BJ (cell line): ENCODE results near the gene TAS1R2. TPM values are rescaled to one million over a fixed set of nuclear protein-coding genes. Genes with fewer than 3 reads are reported as not detected.

Experiments used
- CTCF ChIA-PET: fragments of 350-600 bp; formaldehyde crosslinking; extraction: SDS; loops from one replicate; lab custom pipeline; 2021; ENCODE audit warnings: antibody characterized with exemption, inconsistent platforms; lab: Yijun Ruan, JAX
- POLR2A ChIA-PET: fragments of 300-600 bp; sonication (Branson Sonifier 250); formaldehyde crosslinking; extraction: SDS; loops from one replicate; lab custom pipeline; 2021; ENCODE audit warnings: antibody characterized with exemption; lab: Charles Lee
- DNase-seq: peaks from one replicate; pipeline ENCODE4 v3.0.0-alpha.2; 2011; ENCODE audit warnings: low read depth
- H3K27me3 ChIP-seq: 2 replicates; pipeline ENCODE4 v1.6.0; 2011; ENCODE audit warnings: low read length; ENCODE audit not compliant: control insufficient read depth, insufficient read depth
- H3K36me3 ChIP-seq: 2 replicates; pipeline ENCODE4 v1.5.1; 2011; ENCODE audit warnings: low read length; ENCODE audit not compliant: control insufficient read depth, insufficient read depth
- H3K4me3 ChIP-seq: 2 replicates; pipeline ENCODE4 v1.5.1; 2011; ENCODE audit warnings: low read depth, mild to moderate bottlenecking, control low read depth, low read length
- CTCF ChIP-seq: IDR thresholded peaks from 2 replicates; pipeline ENCODE4 v1.5.1; 2011; ENCODE audit warnings: low read depth, mild to moderate bottlenecking, control low read depth, inconsistent platforms, low read length, moderate library complexity; ENCODE audit not compliant: insufficient read depth
- polyA plus RNA-seq: library from polyadenylated mRNA; depleted of rRNA; stranded (reverse); fragments of >200 nt; gene quantifications from 2 replicates; pipeline ENCODE4 v1.2.3, GENCODE V29; 2011

TAS1R2 gene
- polyA plus RNA-seq, 1 experiment: not detected

GRCh38 chr1:18891426-18891780 lies 31.9 kb upstream of the TAS1R2 start:
- ChIA-PET POLR2A (no interaction called here), CTCF (interaction anchor here (0.9 to 4.2 kb wide), 5 partner anchors 9 to 214 kb away, joined by 3 to 21 read pairs (median 5); no protein-coding TSS in a partner anchor)
- Histone ChIP-seq H3K36me3 (no peaks in the 10 kb centered on the region), H3K27me3 (no peaks in the 10 kb centered on the region), H3K4me3 (no peak overlapping the region)
- DNase-seq: no peak
- TF ChIP-seq CTCF: no peak

- Histone ChIP-seq H3K4me3 (no peak overlapping the region), H3K27me3 (no peaks in the 10 kb centered on the region), H3K36me3 (no peaks in the 10 kb centered on the region)
- ChIA-PET CTCF (interaction anchor here (0.5 to 4.2 kb wide), 4 partner anchors 9 to 206 kb away, joined by 3 to 21 read pairs (median 4); no protein-coding TSS in a partner anchor), POLR2A (no interaction called here)
- no peak for TF ChIP-seq CTCF
- peak; percentile 14 for DNase-seq
Observed at GRCh38 chr1:18890706-18891425, 31.4 kb upstream of the TAS1R2 start.

- H3K4me3 ChIP-seq: no peak overlapping the region
- POLR2A ChIA-PET: no interaction called here
- H3K27me3 ChIP-seq: no peaks in the 10 kb centered on the region
- no peaks in the 10 kb centered on the region; the same call in 1 of the 2 replicates for H3K36me3 ChIP-seq
- no peak for DNase-seq
- CTCF ChIA-PET: interaction anchor here (1.0 to 7.0 kb wide), 5 partner anchors 10 to 27 kb away, joined by 3 to 61 read pairs (median 17); no protein-coding TSS in a partner anchor
- TF ChIP-seq CTCF: no peak
Observed at GRCh38 chr1:18886003-18886335, 26.5 kb upstream of the TAS1R2 start.

- ChIA-PET CTCF (interaction anchor here (1.0 to 7.0 kb wide), 9 partner anchors 10 to 228 kb away, joined by 3 to 61 read pairs (median 13); no protein-coding TSS in a partner anchor), POLR2A (no interaction called here)
- DNase-seq: no peak
- TF ChIP-seq CTCF: no peak
- H3K27me3 ChIP-seq: no peaks in the 10 kb centered on the region
- no peak overlapping the region for H3K4me3 ChIP-seq
- no peaks in the 10 kb centered on the region; the same call in 1 of the 2 replicates for H3K36me3 ChIP-seq
Observed at GRCh38 chr1:18885311-18886002, 26.0 kb upstream of the TAS1R2 start.

GRCh38 chr1:18884727-18885126 lies 25.3 kb upstream of the TAS1R2 start:
- Histone ChIP-seq H3K36me3 (no peaks in the 10 kb centered on the region; the same call in 1 of the 2 replicates), H3K4me3 (no peak overlapping the region), H3K27me3 (no peaks in the 10 kb centered on the region)
- no peak for TF ChIP-seq CTCF
- ChIA-PET POLR2A (no interaction called here), CTCF (interaction anchor here (0.6 to 7.0 kb wide), 30 partner anchors 8 to 357 kb away, joined by 3 to 61 read pairs (median 4); partner anchors contain the start of gene ALDH4A1)
- DNase-seq: no peak
